Measurements from ENCODE around the gene MYLK2.

MYLK2 gene

GRCh38 chr20:31836853-31837608, 17.9 kb downstream of the MYLK2 start:
- Histone ChIP-seq H3K9me3 (ENCODE audit: control insufficient read depth, insufficient read depth, low read depth, low read length) (no peaks in the 10 kb centered on the region), H3K27ac (ENCODE audit: low read depth, low read length) (no peak overlapping the region), H3K36me3 (ENCODE audit: control insufficient read depth, insufficient read depth, low read length) (no peaks in the 10 kb centered on the region), H3K27me3 (ENCODE audit: control insufficient read depth, insufficient read depth, low read length) (no peaks in the 10 kb centered on the region), H3K4me3 (ENCODE audit: low read depth, low read length) (no peak overlapping the region), H3K9ac (ENCODE audit: low read length) (no peak overlapping the region), H3K4me1 (ENCODE audit: control insufficient read depth, insufficient read depth, low read length) (peaks cover 54% of the 10 kb centered on the region; the same call in 1 of the 2 replicates)

DNA sequence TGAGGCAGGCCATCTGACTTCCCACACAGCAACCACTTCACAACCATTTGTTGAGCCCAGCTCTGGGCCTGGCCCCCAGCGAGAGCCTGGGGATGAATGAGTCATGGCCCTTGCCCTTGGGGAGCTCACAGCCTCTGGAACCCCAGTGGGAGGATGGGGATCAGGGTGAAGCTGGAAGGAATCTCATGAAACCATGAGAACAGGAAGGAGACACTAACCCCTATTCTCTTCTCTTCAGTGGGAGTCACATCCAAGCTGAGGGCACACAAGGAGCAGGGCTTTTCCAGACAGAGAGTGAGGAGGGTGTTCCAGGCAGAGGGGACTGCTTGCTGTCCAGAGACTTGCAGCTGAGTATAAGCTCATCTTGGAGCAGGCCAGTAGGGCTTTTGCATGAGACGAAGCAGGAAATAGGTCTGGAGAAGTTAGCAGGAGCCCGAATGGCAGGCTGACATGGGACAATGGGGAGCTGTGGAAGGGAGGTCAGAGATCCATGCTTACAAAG, 18.8 kb downstream of the MYLK2 start:
- Histone ChIP-seq H3K36me3 (ENCODE audit: control insufficient read depth, insufficient read depth, low read length) (no peaks in the 10 kb centered on the region), H3K9ac (ENCODE audit: low read length) (peak overlapping the region; percentile 4), H3K9me3 (ENCODE audit: control insufficient read depth, insufficient read depth, low read depth, low read length) (no peaks in the 10 kb centered on the region), H3K4me1 (ENCODE audit: control insufficient read depth, insufficient read depth, low read length) (peaks cover 63% of the 10 kb centered on the region), H3K27me3 (ENCODE audit: control insufficient read depth, insufficient read depth, low read length) (no peaks in the 10 kb centered on the region), H3K4me3 (ENCODE audit: low read depth, low read length) (no peak overlapping the region), H3K27ac (ENCODE audit: low read depth, low read length) (no peak overlapping the region)

DNA sequence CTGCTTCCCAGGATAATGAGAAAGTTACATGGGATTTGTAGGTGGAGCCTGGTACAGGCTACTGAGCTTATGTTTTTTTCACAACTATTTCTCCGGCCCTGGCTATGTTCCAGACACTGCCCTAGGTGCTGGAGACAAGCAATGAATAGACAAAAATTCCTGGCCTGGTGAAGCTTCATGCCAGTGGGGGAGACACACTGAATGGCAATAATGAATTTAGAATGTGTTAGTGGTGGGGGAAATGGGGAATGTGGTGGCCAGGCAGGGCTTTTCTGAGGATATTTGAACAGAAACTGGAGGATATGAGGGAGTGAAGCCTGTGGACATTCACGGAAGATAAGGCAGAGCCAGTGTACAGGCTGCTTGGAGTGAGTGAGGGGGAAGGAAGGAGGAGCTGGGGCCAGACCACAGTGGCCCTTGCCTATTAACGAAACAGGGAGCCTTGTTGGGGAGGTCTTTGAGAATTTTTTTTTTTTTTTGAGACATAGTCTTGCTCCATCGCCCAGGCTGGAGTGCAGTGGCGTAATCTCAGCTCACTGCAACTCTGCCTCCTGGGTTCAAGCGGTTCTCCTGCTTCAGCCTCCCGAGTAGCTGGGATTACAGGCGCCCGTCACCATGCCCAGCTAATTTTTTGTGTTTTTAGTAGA, 19.6 kb downstream of the MYLK2 start:
- Histone ChIP-seq H3K27ac (ENCODE audit: low read depth, low read length) (no peak overlapping the region), H3K9me3 (ENCODE audit: control insufficient read depth, insufficient read depth, low read depth, low read length) (no peaks in the 10 kb centered on the region), H3K27me3 (ENCODE audit: control insufficient read depth, insufficient read depth, low read length) (no peaks in the 10 kb centered on the region), H3K9ac (ENCODE audit: low read length) (no peak overlapping the region), H3K4me3 (ENCODE audit: low read depth, low read length) (no peak overlapping the region), H3K4me1 (ENCODE audit: control insufficient read depth, insufficient read depth, low read length) (peaks cover 67% of the 10 kb centered on the region), H3K36me3 (ENCODE audit: control insufficient read depth, insufficient read depth, low read length) (no peaks in the 10 kb centered on the region)

DNA sequence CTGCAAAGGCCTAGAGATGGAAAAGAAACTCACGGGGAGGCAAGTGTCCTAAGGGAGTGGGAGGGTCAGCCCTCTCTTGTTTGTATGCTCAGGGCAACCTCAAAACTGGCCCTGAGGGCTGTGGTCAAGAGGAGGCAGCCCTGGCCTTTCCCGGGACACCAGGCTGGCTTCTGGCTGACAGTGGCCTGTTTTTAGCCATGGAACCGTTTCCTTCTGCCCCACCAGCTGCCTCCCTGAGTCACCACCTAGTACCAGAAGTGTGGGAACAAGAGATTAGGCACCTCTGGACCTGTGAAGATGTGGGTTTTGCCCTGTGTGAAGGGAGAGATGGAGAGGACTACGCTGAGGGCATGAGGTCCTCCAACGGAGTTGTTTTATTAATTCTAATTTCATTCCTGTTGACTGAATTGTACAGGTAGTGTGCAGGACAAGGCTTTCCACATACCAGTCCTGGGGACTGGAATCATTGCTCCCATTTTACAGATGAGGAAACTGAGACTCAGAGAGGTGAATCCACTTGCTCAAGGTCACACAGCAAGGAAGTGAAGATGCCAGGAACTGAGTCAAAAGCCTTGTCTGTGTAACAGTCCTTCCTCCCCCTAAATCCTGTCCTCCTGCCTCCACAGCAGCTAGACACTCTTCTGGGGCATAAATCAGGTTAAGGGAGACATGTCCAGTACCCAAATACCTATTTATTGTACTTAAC, 20.8 kb downstream of the MYLK2 start:
- Histone ChIP-seq H3K27me3 (ENCODE audit: control insufficient read depth, insufficient read depth, low read length) (no peaks in the 10 kb centered on the region), H3K9me3 (ENCODE audit: control insufficient read depth, insufficient read depth, low read depth, low read length) (no peaks in the 10 kb centered on the region), H3K36me3 (ENCODE audit: control insufficient read depth, insufficient read depth, low read length) (no peaks in the 10 kb centered on the region), H3K9ac (ENCODE audit: low read length) (no peak overlapping the region), H3K4me3 (ENCODE audit: low read depth, low read length) (no peak overlapping the region), H3K4me1 (ENCODE audit: control insufficient read depth, insufficient read depth, low read length) (peaks cover 66% of the 10 kb centered on the region), H3K27ac (ENCODE audit: low read depth, low read length) (no peak overlapping the region)

DNA sequence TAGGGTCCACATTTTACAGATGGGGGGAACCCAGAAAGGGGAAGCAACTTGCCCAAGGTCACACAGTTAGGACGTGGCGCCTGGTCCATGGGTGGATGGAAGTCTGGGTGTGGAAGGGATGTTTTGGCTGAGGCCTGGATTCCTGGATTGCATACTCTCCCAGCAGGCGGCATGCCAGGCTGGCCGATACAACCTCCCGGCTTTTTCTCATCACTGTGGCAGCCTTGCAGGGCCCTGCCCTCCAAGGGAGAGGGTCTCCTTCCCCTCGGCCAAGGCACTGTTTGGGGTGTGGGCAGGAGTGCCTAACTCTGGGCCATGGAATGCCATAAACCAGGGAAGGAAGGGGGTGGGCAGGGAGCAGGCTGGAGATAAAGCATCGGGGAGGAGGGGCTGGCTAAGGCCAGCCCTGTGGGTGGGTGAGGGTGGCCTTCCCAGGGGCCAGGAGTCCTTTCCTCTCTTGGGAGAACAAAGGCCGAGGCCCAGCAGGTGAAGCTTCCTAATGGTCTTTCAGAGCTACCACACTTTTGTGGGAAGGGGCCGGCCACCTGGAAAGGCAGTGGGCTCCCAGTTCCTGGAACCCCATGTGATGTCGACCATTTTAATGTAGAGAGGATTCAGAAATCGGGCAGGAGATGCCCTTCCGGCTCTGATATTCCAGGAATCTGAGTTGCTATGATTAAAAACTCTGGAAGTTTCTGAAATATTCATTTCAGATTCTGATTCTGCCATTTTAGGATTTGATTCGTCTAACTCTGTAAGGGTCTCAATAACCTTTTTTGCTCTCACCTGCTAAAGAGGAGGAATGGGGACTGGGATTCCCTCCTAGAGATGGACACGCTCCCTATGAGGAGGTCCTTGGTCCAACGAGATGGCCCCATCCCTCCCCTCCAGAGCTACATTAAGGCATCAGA, 22.0 kb downstream of the MYLK2 start:
- no peaks in the 10 kb centered on the region for H3K27me3 ChIP-seq (ENCODE audit: control insufficient read depth, insufficient read depth, low read length)
- no peaks in the 10 kb centered on the region for H3K9me3 ChIP-seq (ENCODE audit: control insufficient read depth, insufficient read depth, low read depth, low read length)
- H3K36me3 ChIP-seq (ENCODE audit: control insufficient read depth, insufficient read depth, low read length) = no peaks in the 10 kb centered on the region
- no peak overlapping the region for H3K4me3 ChIP-seq (ENCODE audit: low read depth, low read length)
- peaks cover 67% of the 10 kb centered on the region for H3K4me1 ChIP-seq (ENCODE audit: control insufficient read depth, insufficient read depth, low read length)
- no peak overlapping the region for H3K9ac ChIP-seq (ENCODE audit: low read length)
- no peak overlapping the region for H3K27ac ChIP-seq (ENCODE audit: low read depth, low read length)

DNA sequence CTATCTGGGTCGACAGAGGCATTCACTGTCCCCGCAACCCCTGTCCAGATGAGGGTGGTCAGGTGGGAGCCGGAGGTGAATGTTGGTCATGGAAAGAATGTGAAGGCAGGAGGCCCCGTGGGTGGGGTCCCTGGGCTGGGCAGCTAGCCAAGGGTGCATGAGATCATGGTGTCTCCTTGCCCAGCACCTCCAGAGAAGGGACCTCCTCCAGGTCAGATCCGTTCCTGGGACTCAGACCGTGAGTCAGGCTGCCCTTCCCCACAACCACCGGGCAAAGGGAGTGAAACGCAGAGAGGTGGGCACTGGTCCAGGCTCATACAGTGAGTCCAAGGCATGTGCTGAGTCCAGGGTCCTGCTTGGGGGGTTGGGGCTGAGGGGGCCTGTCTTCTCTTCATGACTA, 22.8 kb downstream of the MYLK2 start:
- H3K9me3 ChIP-seq (ENCODE audit: control insufficient read depth, insufficient read depth, low read depth, low read length) = no peaks in the 10 kb centered on the region
- H3K9ac ChIP-seq (ENCODE audit: low read length) = peak overlapping the region; percentile 8
- no peak overlapping the region for H3K27ac ChIP-seq (ENCODE audit: low read depth, low read length)
- no peak overlapping the region for H3K4me3 ChIP-seq (ENCODE audit: low read depth, low read length)
- no peaks in the 10 kb centered on the region for H3K27me3 ChIP-seq (ENCODE audit: control insufficient read depth, insufficient read depth, low read length)
- no peaks in the 10 kb centered on the region for H3K36me3 ChIP-seq (ENCODE audit: control insufficient read depth, insufficient read depth, low read length)
- peaks cover 62% of the 10 kb centered on the region for H3K4me1 ChIP-seq (ENCODE audit: control insufficient read depth, insufficient read depth, low read length)

GRCh38 chr20:31842471-31843157, 23.5 kb downstream of the MYLK2 start:
- Histone ChIP-seq H3K27me3 (ENCODE audit: control insufficient read depth, insufficient read depth, low read length) (0 out of 2 replicates have a peak, but pooled peaks cover 3% of the 10 kb centered on the region), H3K36me3 (ENCODE audit: control insufficient read depth, insufficient read depth, low read length) (no peaks in the 10 kb centered on the region), H3K9me3 (ENCODE audit: control insufficient read depth, insufficient read depth, low read depth, low read length) (no peaks in the 10 kb centered on the region), H3K9ac (ENCODE audit: low read length) (peak overlapping the region; percentile 8), H3K4me1 (ENCODE audit: control insufficient read depth, insufficient read depth, low read length) (peaks cover 55% of the 10 kb centered on the region), H3K27ac (ENCODE audit: low read depth, low read length) (no peak overlapping the region), H3K4me3 (ENCODE audit: low read depth, low read length) (no peak overlapping the region)

DNA sequence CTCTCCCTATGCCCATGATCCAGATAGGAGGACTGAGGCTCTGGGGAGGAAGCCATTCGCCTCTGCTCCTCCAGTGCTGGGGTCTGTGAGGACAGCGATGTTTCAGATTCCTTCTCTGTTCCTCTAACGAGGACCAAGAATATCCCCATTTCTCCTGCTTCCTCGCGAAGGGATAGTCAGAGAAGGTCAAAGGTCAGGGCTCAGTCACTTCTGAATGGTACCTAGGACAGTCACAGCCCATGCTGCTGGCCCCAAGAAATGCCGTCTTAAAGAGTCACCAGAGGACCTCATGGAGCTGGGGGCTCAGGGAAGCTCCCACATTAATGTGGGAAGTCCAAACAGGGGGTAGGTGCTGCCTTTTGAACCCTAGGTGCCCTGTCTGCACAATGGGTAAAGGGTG, 24.1 kb downstream of the MYLK2 start:
- peaks cover 4% of the 10 kb centered on the region for H3K27me3 ChIP-seq (ENCODE audit: control insufficient read depth, insufficient read depth, low read length)
- no peak overlapping the region for H3K27ac ChIP-seq (ENCODE audit: low read depth, low read length)
- H3K4me3 ChIP-seq (ENCODE audit: low read depth, low read length) = no peak overlapping the region
- peaks cover 48% of the 10 kb centered on the region for H3K4me1 ChIP-seq (ENCODE audit: control insufficient read depth, insufficient read depth, low read length)
- H3K9me3 ChIP-seq (ENCODE audit: control insufficient read depth, insufficient read depth, low read depth, low read length) = no peaks in the 10 kb centered on the region
- H3K9ac ChIP-seq (ENCODE audit: low read length) = no peak overlapping the region
- H3K36me3 ChIP-seq (ENCODE audit: control insufficient read depth, insufficient read depth, low read length) = no peaks in the 10 kb centered on the region

DNA sequence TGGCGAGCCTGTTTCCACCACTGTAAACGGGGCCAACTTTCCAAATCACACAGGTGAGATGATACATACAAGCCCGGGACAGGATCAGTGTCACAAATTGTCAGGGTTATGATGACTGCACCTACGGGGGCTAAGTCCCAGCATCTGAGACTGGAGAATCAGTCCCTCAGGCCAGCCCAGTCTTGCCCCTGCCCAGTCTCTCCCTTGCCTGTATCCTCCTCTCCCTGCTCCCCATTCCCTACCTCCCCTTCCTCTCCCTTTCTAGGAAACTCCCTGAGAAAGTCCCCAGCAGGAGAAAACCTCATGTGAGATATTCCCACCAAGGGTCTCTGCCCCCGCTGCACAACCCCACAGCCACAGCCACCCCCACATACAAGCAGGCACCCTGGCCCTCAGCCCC, 24.7 kb downstream of the MYLK2 start:
- Histone ChIP-seq H3K27ac (ENCODE audit: low read depth, low read length) (no peak overlapping the region), H3K9me3 (ENCODE audit: control insufficient read depth, insufficient read depth, low read depth, low read length) (no peaks in the 10 kb centered on the region), H3K4me1 (ENCODE audit: control insufficient read depth, insufficient read depth, low read length) (peaks cover 46% of the 10 kb centered on the region), H3K36me3 (ENCODE audit: control insufficient read depth, insufficient read depth, low read length) (no peaks in the 10 kb centered on the region), H3K27me3 (ENCODE audit: control insufficient read depth, insufficient read depth, low read length) (peaks cover 9% of the 10 kb centered on the region), H3K4me3 (ENCODE audit: low read depth, low read length) (no peak overlapping the region), H3K9ac (ENCODE audit: low read length) (no peak overlapping the region)

DNA sequence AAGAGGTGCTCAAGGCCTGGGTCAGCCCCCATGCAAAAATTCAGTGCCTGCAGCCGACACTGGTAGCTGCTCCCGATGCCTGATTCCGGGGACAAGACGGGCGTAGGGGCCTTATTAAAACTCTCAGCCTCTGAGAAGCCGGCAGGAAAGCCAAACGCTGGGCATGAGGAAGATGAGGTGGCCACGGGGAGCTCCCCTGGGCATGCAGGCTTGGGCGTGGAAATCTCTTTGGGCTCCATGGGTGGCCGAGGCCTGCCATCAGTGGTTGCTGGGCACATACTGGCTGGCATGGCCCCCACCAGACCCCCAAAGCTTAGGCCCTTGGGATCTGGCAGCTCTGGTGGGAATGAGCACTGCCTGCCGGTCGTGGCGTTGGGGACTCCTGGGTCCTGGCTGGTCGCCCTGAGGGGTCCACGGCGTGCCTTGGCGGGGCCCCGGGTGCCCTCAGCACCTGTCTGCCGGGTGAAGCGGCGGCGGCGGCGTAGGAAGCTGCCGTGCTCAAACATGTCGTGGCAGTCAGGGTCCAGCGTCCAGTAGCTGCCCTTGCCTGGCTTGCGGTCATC, 25.7 kb downstream of the MYLK2 start:
- Histone ChIP-seq H3K4me1 (ENCODE audit: control insufficient read depth, insufficient read depth, low read length) (peaks cover 46% of the 10 kb centered on the region), H3K9ac (ENCODE audit: low read length) (no peak overlapping the region), H3K9me3 (ENCODE audit: control insufficient read depth, insufficient read depth, low read depth, low read length) (no peaks in the 10 kb centered on the region), H3K4me3 (ENCODE audit: low read depth, low read length) (no peak overlapping the region), H3K36me3 (ENCODE audit: control insufficient read depth, insufficient read depth, low read length) (no peaks in the 10 kb centered on the region), H3K27ac (ENCODE audit: low read depth, low read length) (no peak overlapping the region), H3K27me3 (ENCODE audit: control insufficient read depth, insufficient read depth, low read length) (peaks cover 19% of the 10 kb centered on the region)

All from HUES6 (cell line).